K562 (cell line): Measurements from ENCODE around the gene GIGYF1. TPM values are rescaled to one million over a fixed set of nuclear protein-coding genes. Genes with fewer than 3 reads are reported as not detected.

Experiments
- AFF4 ChIP-seq: sonication (generic); formaldehyde crosslinking; IDR thresholded peaks from 2 replicates; pipeline ENCODE4 v1.8.0; 2023; ENCODE audit warnings: mild to moderate bottlenecking, missing genetic modification reagents
- HDAC8 ChIP-seq: fragments of 450-650 bp; IDR thresholded peaks from 2 replicates; pipeline ENCODE4 v1.6.1; 2016; ENCODE audit warnings: mild to moderate bottlenecking, missing genetic modification characterization, moderate library complexity, missing compliant biosample characterization
- LEF1 ChIP-seq: fragments of 450-650 bp; IDR thresholded peaks from 2 replicates; pipeline ENCODE4 v1.6.1; 2016; ENCODE audit warnings: mild to moderate bottlenecking
- MIER1 ChIP-seq: fragments of 450-650 bp; IDR thresholded peaks from 2 replicates; pipeline ENCODE4 v1.6.1; 2016; ENCODE audit warnings: antibody characterized with exemption, mild to moderate bottlenecking, low read depth
- NRF1 ChIP-seq, 2 experiments: fragments of 450-650 bp; IDR thresholded peaks in 1 of 2; conservative IDR thresholded peaks in 1 of 2; 2 replicates each; pipeline ENCODE4 v1.6.1; 2014; ENCODE audit warnings: mild to moderate bottlenecking in 2 of 2
- POLR2A ChIP-seq: fragments of 450-650 bp; conservative IDR thresholded peaks from 2 replicates; pipeline ENCODE4 v1.6.1; 2016
- RBBP5 ChIP-seq: fragments of 200-600 bp; sonication (generic); IDR thresholded peaks from 2 replicates; pipeline ENCODE4 v1.6.1; 2012; ENCODE audit warnings: borderline replicate concordance, mild to moderate bottlenecking, low read length, control low read depth, inconsistent platforms; ENCODE audit not compliant: insufficient read depth, poor library complexity, severe bottlenecking
- RBM22 ChIP-seq: fragments of 200-400 bp; formaldehyde crosslinking; IDR thresholded peaks from 2 replicates; pipeline ENCODE4 v1.6.1; 2018; ENCODE audit warnings: low read length, low read depth; ENCODE audit not compliant: poor library complexity, severe bottlenecking
- SAFB2 ChIP-seq: fragments of 200-400 bp; formaldehyde crosslinking; IDR thresholded peaks from 2 replicates; pipeline ENCODE4 v1.6.1; 2018; ENCODE audit warnings: borderline replicate concordance, low read length, low read depth, moderate library complexity; ENCODE audit not compliant: severe bottlenecking
- STAT5B ChIP-seq: fragments of 250-450 bp; sonication (Bioruptor Pico); IDR thresholded peaks from 2 replicates; pipeline ENCODE4 v1.8.0; 2021; ENCODE audit warnings: mild to moderate bottlenecking, inconsistent platforms
- ZBTB11 ChIP-seq, 3 experiments: fragments of 200-800 bp in 1 of 3; fragments of 250-450 bp in 1 of 3; fragments of 450-650 bp in 1 of 3; sonication (Bioruptor Pico) in 1 of 3; sonication (Bioruptor generic) in 1 of 3; formaldehyde crosslinking in 1 of 3; IDR thresholded peaks; 2 replicates each; pipeline versions ENCODE4 v1.6.1 to v1.8.0; 2016 to 2022; ENCODE audit warnings: mild to moderate bottlenecking in 2 of 3, missing genetic modification characterization in 2 of 3, missing compliant biosample characterization in 1 of 3, moderate library complexity in 1 of 3
- ZBTB8A ChIP-seq: fragments of 450-650 bp; IDR thresholded peaks from 2 replicates; pipeline ENCODE4 v1.6.1; 2018; ENCODE audit warnings: mild to moderate bottlenecking, moderate library complexity; ENCODE audit not compliant: partially characterized antibody
- ZNF217 ChIP-seq: sonication (generic); formaldehyde crosslinking; IDR thresholded peaks from 2 replicates; pipeline ENCODE4 v1.8.0; 2022; ENCODE audit warnings: mild to moderate bottlenecking, missing genetic modification reagents
- ZNF280B ChIP-seq: fragments of 250-450 bp; sonication (Bioruptor Pico); IDR thresholded peaks from 2 replicates; pipeline ENCODE4 v1.5.1; 2021; ENCODE audit warnings: mild to moderate bottlenecking
- ZNF445 ChIP-seq: fragments of 250-450 bp; sonication (Bioruptor Pico); IDR thresholded peaks from 2 replicates; pipeline ENCODE4 v1.4.0; 2020; ENCODE audit warnings: low read depth, mild to moderate bottlenecking, moderate library complexity
- ZSCAN32 ChIP-seq: fragments of 450-650 bp; formaldehyde crosslinking; IDR thresholded peaks from 2 replicates; pipeline ENCODE4 v1.4.0; 2020; ENCODE audit warnings: mild to moderate bottlenecking, moderate library complexity
- polyA plus RNA-seq, 8 experiments: library from polyadenylated mRNA; depleted of rRNA in 4 of 8; stranded (reverse) in 5 of 8; unstranded in 3 of 8; fragments of >200 nt; fragmentation: Nextera tagmentation in 2 of 8; fragmentation: Illumina TruSeq in 1 of 8; extraction: Ambion mirVana in 2 of 8; extraction: Trizol in 1 of 8; gene quantifications; 2 replicates each; pipeline versions ENCODE4 v1.2.1 to v1.2.3, GENCODE V29; 2011 to 2014; ENCODE audit warnings: inconsistent platforms in 1 of 8, missing spikeins in 1 of 8
- total RNA-seq, 7 experiments: library from RNA; depleted of rRNA in 6 of 7; stranded (reverse); fragments of >200 nt in 6 of 7; fragmentation: Illumina TruSeq in 2 of 7; extraction: Trizol in 2 of 7; gene quantifications; 2 replicates each; pipeline versions ENCODE4 v1.2.1 to v1.2.3, GENCODE V29; 2011 to 2021; ENCODE audit warnings: low replicate concordance in 1 of 7

The GIGYF1 gene
- total and polyA plus RNA-seq, 9 of the 15 experiments (the other 6 are each of a cell fraction or from before 2014, with no cell fraction given) = 0.56 to 76.2 (median 16.8) TPM

- TF ChIP-seq AFF4 (CRISPR knock-in tag) (no peak), ZBTB8A (no peak), HDAC8 (tag) (no peak), RBBP5 (peak; percentile 51), POLR2A (no peak), ZBTB11 (CRISPR knock-in tag; IDR thresholded peaks at IDR 0.05) (peak in 1 of 3 experiments; percentile 88; a peak in 2 of 6 replicates), RBM22 (peak; percentile 85), ZNF280B (CRISPR knock-in tag) (no peak), MIER1 (no peak), ZNF217 (no peak), ZNF445 (CRISPR knock-in tag) (no peak), ZSCAN32 (CRISPR knock-in tag) (no peak), SAFB2 (no peak), STAT5B (CRISPR knock-in tag) (no peak), NRF1 (conservative IDR thresholded peaks at IDR 0.05 in 1 of 2, IDR thresholded peaks at IDR 0.05 in 1 of 2) (peak in 1 of 2 experiments; percentile 46; a peak in 3 of 4 replicates), LEF1 (no peak)
Measured at GRCh38 chr7:100675581-100676350, 18.3 kb downstream of the GIGYF1 start (continued).
